ENCODE measurements around the gene PRKAR1B. TPM values are rescaled to one million over a fixed set of nuclear protein-coding genes. Genes with fewer than 3 reads are reported as not detected.

PRKAR1B gene
- total and polyA plus RNA-seq, 7 experiments from 2014 or later = 16.1 to 51.4 (median 28.7) TPM

DNA sequence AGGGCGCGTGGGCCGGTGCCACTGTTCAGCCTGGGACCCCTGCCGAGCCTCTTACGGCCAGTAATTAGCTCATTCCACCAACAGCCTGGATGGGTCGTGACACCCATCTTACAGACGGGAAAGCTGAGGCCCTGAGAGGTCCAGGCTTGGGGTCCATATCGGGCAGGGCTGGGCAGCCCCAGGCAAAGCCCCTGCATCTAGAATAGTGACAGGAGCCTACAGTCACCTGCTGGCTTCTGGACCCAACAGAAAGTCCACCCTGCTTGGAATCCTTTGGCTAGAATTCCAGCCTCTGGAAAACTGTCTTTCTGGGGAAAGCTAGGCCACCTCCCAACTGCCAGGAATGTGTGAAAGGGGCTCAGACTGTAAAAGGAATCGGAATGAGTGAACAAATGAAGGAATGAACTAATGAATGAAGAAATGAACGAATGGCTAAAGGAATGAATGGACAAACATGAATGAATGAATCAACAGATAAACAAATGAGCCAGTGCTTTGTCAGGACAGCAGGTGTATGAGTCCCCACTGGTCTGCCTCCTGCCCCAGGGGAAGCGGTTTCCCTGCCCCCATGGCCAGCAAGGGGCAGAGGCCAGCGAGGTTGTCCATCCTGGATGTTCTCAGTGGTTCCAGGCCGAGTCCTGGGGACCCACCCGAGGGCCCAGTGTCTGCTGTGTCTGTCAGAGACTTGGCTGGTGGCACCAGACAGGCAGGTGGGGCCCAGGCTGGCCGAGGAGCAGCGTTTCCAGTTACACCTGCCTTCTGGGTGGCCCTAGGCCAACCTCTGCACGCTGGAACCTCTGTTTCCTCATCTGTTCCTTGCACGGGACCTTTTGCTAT, 183.4 kb downstream of the PRKAR1B start:
- intact Hi-C loops (cut with micrococcal nuclease) = no loop called here
- Mint-ChIP-seq H3K4me1 (peaks cover 0 to 3% (median 0%) of the 10 kb centered on the region in 7 donors), H3K9me3 (peaks cover 0 to 6% (median 3%) of the 10 kb centered on the region in 11 donors), H3K27me3 (no peaks in the 10 kb centered on the region), H3K27ac (no peak overlapping the region), H3K36me3 (peaks cover under 1 to 10% (median 5%) of the 10 kb centered on the region in 5 donors), H3K4me3 (no peak overlapping the region)
- ATAC-seq (no peak), DNase-seq (no peak)
- no peak overlapping the region for H3K27ac ChIP-seq (ENCODE audit: low read depth, low read length)
- CTCF ChIA-PET = no interaction called here
- peaks cover 0 to 5% (median 0%) of the 10 kb centered on the region in 3 experiments for H3K9me3 ChIP-seq (ENCODE audit: control insufficient read depth in 2 of 3, low read length in 3 of 3)
- H3K36me3 ChIP-seq (ENCODE audit: control insufficient read depth in 2 of 3, insufficient read depth in 3 of 3, low read length in 3 of 3) = no peaks in the 10 kb centered on the region
- POLR2A ChIA-PET = no interaction called here
- no peaks in the 10 kb centered on the region for H3K27me3 ChIP-seq (ENCODE audit: control insufficient read depth in 2 of 2, insufficient read depth in 2 of 2, low read length in 2 of 2)
- no peak overlapping the region for H3K4me3 ChIP-seq (ENCODE audit: low read length)
- no peaks in the 10 kb centered on the region for H3K4me1 ChIP-seq (ENCODE audit: control insufficient read depth in 2 of 2, insufficient read depth in 2 of 2, low read length in 2 of 2)

GRCh38 chr7:542713-543500, 184.2 kb downstream of the PRKAR1B start:
- intact Hi-C loops (cut with micrococcal nuclease) = no loop called here
- Mint-ChIP-seq H3K9me3 (peaks cover 0 to 6% (median 3%) of the 10 kb centered on the region in 11 donors), H3K4me3 (no peak overlapping the region), H3K4me1 (peaks cover 0 to 3% (median 0%) of the 10 kb centered on the region in 7 donors), H3K27me3 (no peaks in the 10 kb centered on the region), H3K27ac (no peak overlapping the region), H3K36me3 (peaks cover 0 to 4% (median 4%) of the 10 kb centered on the region in 5 donors)
- peaks cover 0 to 5% (median 0%) of the 10 kb centered on the region in 3 experiments for H3K9me3 ChIP-seq (ENCODE audit: control insufficient read depth in 2 of 3, low read length in 3 of 3)
- no peak overlapping the region for H3K4me3 ChIP-seq (ENCODE audit: low read length)
- DNase-seq (no peak), ATAC-seq (no peak)
- ChIA-PET POLR2A (no interaction called here), CTCF (no interaction called here)
- H3K36me3 ChIP-seq (ENCODE audit: control insufficient read depth in 2 of 3, insufficient read depth in 3 of 3, low read length in 3 of 3) = no peaks in the 10 kb centered on the region
- no peaks in the 10 kb centered on the region for H3K4me1 ChIP-seq (ENCODE audit: control insufficient read depth in 2 of 2, insufficient read depth in 2 of 2, low read length in 2 of 2)
- H3K27ac ChIP-seq (ENCODE audit: low read depth, low read length) = no peak overlapping the region
- no peaks in the 10 kb centered on the region for H3K27me3 ChIP-seq (ENCODE audit: control insufficient read depth in 2 of 2, insufficient read depth in 2 of 2, low read length in 2 of 2)

- Histone ChIP-seq H3K9me3 (ENCODE audit: control insufficient read depth in 2 of 3, low read length in 3 of 3) (peaks cover 0 to 5% (median 0%) of the 10 kb centered on the region in 3 experiments), H3K27me3 (ENCODE audit: control insufficient read depth in 2 of 2, insufficient read depth in 2 of 2, low read length in 2 of 2) (no peaks in the 10 kb centered on the region), H3K4me1 (ENCODE audit: control insufficient read depth in 2 of 2, insufficient read depth in 2 of 2, low read length in 2 of 2) (no peaks in the 10 kb centered on the region), H3K4me3 (ENCODE audit: low read length) (no peak overlapping the region), H3K36me3 (ENCODE audit: control insufficient read depth in 2 of 3, insufficient read depth in 3 of 3, low read length in 3 of 3) (no peaks in the 10 kb centered on the region), H3K27ac (ENCODE audit: low read depth, low read length) (no peak overlapping the region)
- intact Hi-C loops (cut with micrococcal nuclease) = no loop called here
- CTCF ChIA-PET = no interaction called here
- ATAC-seq = no peak
- Mint-ChIP-seq H3K9me3 (peaks cover 0 to 6% (median 3%) of the 10 kb centered on the region in 11 donors), H3K27ac (peak overlapping the region in 2 of 9 donors; percentile 33 to 84), H3K4me1 (peaks cover 0 to 3% (median 0%) of the 10 kb centered on the region in 7 donors), H3K27me3 (no peaks in the 10 kb centered on the region), H3K4me3 (no peak overlapping the region), H3K36me3 (peaks cover 0 to 4% (median 4%) of the 10 kb centered on the region in 5 donors)
- no peak for DNase-seq
- POLR2A ChIA-PET = no interaction called here
These were observed 184.9 kb downstream of the PRKAR1B start for GRCh38 chr7:542131-542712.

GRCh38 chr7:541661-542060, 185.4 kb downstream of the PRKAR1B start:
- ChIA-PET POLR2A (no interaction called here), CTCF (no interaction called here)
- peaks cover 0 to 3% (median 0%) of the 10 kb centered on the region in 7 donors for H3K4me1 Mint-ChIP-seq
- no peak overlapping the region for H3K4me3 Mint-ChIP-seq
- intact Hi-C loops (cut with micrococcal nuclease) = no loop called here
- Histone ChIP-seq H3K4me1 (ENCODE audit: control insufficient read depth in 2 of 2, insufficient read depth in 2 of 2, low read length in 2 of 2) (no peaks in the 10 kb centered on the region), H3K27ac (ENCODE audit: low read depth, low read length) (no peak overlapping the region), H3K4me3 (ENCODE audit: low read length) (no peak overlapping the region), H3K9me3 (ENCODE audit: control insufficient read depth in 2 of 3, low read length in 3 of 3) (peaks cover 0 to 5% (median 0%) of the 10 kb centered on the region in 3 experiments), H3K36me3 (ENCODE audit: control insufficient read depth in 2 of 3, insufficient read depth in 3 of 3, low read length in 3 of 3) (no peaks in the 10 kb centered on the region), H3K27me3 (ENCODE audit: control insufficient read depth in 2 of 2, insufficient read depth in 2 of 2, low read length in 2 of 2) (no peaks in the 10 kb centered on the region)
- ATAC-seq = no peak
- peak overlapping the region in 2 of 9 donors; percentile 3 to 84 for H3K27ac Mint-ChIP-seq
- no peak for DNase-seq
- no peaks in the 10 kb centered on the region for H3K27me3 Mint-ChIP-seq
- peaks cover 0 to 6% (median 3%) of the 10 kb centered on the region in 11 donors for H3K9me3 Mint-ChIP-seq
- H3K36me3 Mint-ChIP-seq = peaks cover 0 to 4% (median 4%) of the 10 kb centered on the region in 5 donors

DNA sequence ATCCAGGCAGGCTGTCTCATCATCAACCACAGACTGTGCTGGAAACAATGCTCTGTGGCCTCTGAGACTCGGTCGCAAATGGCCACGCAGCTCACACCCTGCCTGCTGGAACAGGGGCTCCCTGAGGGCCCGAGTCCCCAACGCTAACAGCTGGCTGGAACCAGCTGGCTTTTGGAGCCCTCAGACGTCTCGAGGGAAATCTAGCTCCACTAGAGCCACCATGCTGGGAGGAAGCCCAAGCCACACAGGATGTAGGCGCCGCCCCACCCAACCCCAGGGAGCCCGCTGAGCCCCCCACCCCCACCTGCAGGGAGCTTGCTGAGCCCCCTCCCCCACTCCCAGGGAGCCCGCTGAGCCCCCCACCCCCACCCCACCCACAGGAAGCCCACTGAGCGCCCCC, 186.1 kb downstream of the PRKAR1B start:
- DNase-seq (no peak), ATAC-seq (no peak)
- Mint-ChIP-seq H3K4me1 (peaks cover 0 to 3% (median 0%) of the 10 kb centered on the region in 7 donors), H3K27me3 (no peaks in the 10 kb centered on the region), H3K27ac (no peak overlapping the region), H3K36me3 (peaks cover 0 to 4% (median 4%) of the 10 kb centered on the region in 5 donors), H3K9me3 (peaks cover 0 to 6% (median 3%) of the 10 kb centered on the region in 11 donors), H3K4me3 (no peak overlapping the region)
- no peaks in the 10 kb centered on the region for H3K36me3 ChIP-seq (ENCODE audit: control insufficient read depth in 2 of 3, insufficient read depth in 3 of 3, low read length in 3 of 3)
- CTCF ChIA-PET = no interaction called here
- POLR2A ChIA-PET = no interaction called here
- intact Hi-C loops (cut with micrococcal nuclease) = no loop called here
- peaks cover 0 to 5% (median 0%) of the 10 kb centered on the region in 3 experiments for H3K9me3 ChIP-seq (ENCODE audit: control insufficient read depth in 2 of 3, low read length in 3 of 3)
- H3K4me1 ChIP-seq (ENCODE audit: control insufficient read depth in 2 of 2, insufficient read depth in 2 of 2, low read length in 2 of 2) = no peaks in the 10 kb centered on the region
- no peak overlapping the region for H3K4me3 ChIP-seq (ENCODE audit: low read length)
- no peak overlapping the region for H3K27ac ChIP-seq (ENCODE audit: low read depth, low read length)
- H3K27me3 ChIP-seq (ENCODE audit: control insufficient read depth in 2 of 2, insufficient read depth in 2 of 2, low read length in 2 of 2) = no peaks in the 10 kb centered on the region

DNA sequence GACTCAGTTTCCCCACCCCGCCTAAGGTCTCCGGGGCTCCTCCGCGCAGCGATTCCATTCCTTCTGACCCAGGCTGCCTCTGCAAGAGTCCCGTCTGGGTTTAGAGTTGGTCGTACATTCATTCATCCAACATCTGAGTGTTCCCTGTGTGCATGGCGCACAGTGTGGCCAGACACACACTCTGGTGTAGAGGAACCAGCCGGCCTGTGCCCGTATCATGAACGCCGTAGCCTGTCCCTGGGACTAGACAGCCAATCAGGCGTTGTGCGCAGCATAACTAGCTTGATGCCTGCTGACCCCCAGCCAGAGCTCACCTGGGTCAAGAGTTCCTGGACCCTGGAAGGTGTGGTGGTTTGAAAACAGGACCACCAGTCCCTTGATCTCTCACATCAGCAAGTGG, 186.5 kb downstream of the PRKAR1B start:
- Mint-ChIP-seq H3K36me3 (peaks cover 0 to 4% (median 4%) of the 10 kb centered on the region in 5 donors), H3K9me3 (peaks cover 0 to 6% (median 3%) of the 10 kb centered on the region in 11 donors), H3K4me1 (peaks cover 0 to 3% (median 0%) of the 10 kb centered on the region in 7 donors), H3K27ac (no peak overlapping the region), H3K27me3 (no peaks in the 10 kb centered on the region), H3K4me3 (no peak overlapping the region)
- no peak for ATAC-seq
- no peak overlapping the region for H3K27ac ChIP-seq (ENCODE audit: low read depth, low read length)
- H3K27me3 ChIP-seq (ENCODE audit: control insufficient read depth in 2 of 2, insufficient read depth in 2 of 2, low read length in 2 of 2) = no peaks in the 10 kb centered on the region
- H3K4me3 ChIP-seq (ENCODE audit: low read length) = no peak overlapping the region
- intact Hi-C loops (cut with micrococcal nuclease) = no loop called here
- ChIA-PET POLR2A (no interaction called here), CTCF (no interaction called here)
- H3K4me1 ChIP-seq (ENCODE audit: control insufficient read depth in 2 of 2, insufficient read depth in 2 of 2, low read length in 2 of 2) = no peaks in the 10 kb centered on the region
- H3K9me3 ChIP-seq (ENCODE audit: control insufficient read depth in 2 of 3, low read length in 3 of 3) = peaks cover 0 to 5% (median 0%) of the 10 kb centered on the region in 3 experiments
- DNase-seq = no peak
- H3K36me3 ChIP-seq (ENCODE audit: control insufficient read depth in 2 of 3, insufficient read depth in 3 of 3, low read length in 3 of 3) = no peaks in the 10 kb centered on the region

All from naive thymus-derived CD4-positive, alpha-beta T cell (primary cell).